Smooth muscle cell of the brain vasculature (primary cell): ENCODE measurements around the gene PHYHD1.

Experiments
- DNase-seq: peaks from one replicate; pipeline ENCODE4 v3.0.0-alpha.2; 2012; ENCODE audit warnings: low read depth, low spot score

The PHYHD1 gene

GRCh38 chr9:128969491-128969890 is 48.7 kb downstream of the PHYHD1 start:
- no peak for DNase-seq

- no peak for DNase-seq
Observed at GRCh38 chr9:128972956-128973355, 52.2 kb downstream of the PHYHD1 start.

- no peak for DNase-seq
Observed at GRCh38 chr9:128979111-128979510, 58.3 kb downstream of the PHYHD1 start.

GRCh38 chr9:128983536-128983935 is 62.8 kb downstream of the PHYHD1 start:
- no peak for DNase-seq

GRCh38 chr9:128986671-128987070 is 65.9 kb downstream of the PHYHD1 start:
- no peak for DNase-seq

GRCh38 chr9:128987805-128988204 is 67.0 kb downstream of the PHYHD1 start:
- DNase-seq, result peak; percentile 55
